ENCODE data around the gene RFX7. TPM values are rescaled to one million over a fixed set of nuclear protein-coding genes. Genes with fewer than 3 reads are reported as not detected.

The RFX7 gene
- total RNA-seq, 1 donor from 2014 or later = 57.2 TPM

DNA sequence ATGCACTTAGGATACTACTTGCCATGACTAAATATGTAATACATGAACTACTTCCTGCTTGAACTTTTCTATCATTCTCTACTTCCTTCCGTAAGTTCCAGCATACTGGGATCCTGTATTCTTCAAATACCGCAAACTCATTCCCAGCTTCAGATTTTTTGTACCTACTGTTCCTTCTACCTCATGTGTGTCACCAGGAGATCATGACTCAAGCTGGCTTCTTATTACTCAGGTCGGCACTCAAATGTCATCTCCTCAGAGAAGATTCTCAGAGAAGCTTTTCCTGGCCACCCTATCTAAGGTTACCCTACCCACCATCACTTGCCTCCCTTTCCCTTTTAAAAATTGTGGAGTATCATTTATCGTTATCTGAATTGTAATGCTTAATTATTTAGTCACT lies 66.7 kb downstream of the RFX7 start:
- peaks cover 17% of the 10 kb centered on the region for H3K36me3 Mint-ChIP-seq (ENCODE audit: low read depth)
- DNase-seq (ENCODE audit: low read depth, low spot score) = no peak
- H3K4me3 Mint-ChIP-seq = no peak overlapping the region
- no peak overlapping the region for H3K27ac Mint-ChIP-seq (ENCODE audit: unreplicated experiment)
- TF ChIP-seq, protein P1, sequence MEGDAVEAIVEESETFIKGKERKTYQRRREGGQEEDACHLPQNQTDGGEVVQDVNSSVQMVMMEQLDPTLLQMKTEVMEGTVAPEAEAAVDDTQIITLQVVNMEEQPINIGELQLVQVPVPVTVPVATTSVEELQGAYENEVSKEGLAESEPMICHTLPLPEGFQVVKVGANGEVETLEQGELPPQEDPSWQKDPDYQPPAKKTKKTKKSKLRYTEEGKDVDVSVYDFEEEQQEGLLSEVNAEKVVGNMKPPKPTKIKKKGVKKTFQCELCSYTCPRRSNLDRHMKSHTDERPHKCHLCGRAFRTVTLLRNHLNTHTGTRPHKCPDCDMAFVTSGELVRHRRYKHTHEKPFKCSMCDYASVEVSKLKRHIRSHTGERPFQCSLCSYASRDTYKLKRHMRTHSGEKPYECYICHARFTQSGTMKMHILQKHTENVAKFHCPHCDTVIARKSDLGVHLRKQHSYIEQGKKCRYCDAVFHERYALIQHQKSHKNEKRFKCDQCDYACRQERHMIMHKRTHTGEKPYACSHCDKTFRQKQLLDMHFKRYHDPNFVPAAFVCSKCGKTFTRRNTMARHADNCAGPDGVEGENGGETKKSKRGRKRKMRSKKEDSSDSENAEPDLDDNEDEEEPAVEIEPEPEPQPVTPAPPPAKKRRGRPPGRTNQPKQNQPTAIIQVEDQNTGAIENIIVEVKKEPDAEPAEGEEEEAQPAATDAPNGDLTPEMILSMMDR (conservative IDR thresholded peaks at IDR 0.05) = no peak
- H3K4me1 Mint-ChIP-seq = peaks cover 11% of the 10 kb centered on the region
- no peaks in the 10 kb centered on the region for H3K27me3 Mint-ChIP-seq (ENCODE audit: low read depth)
- H3K9me3 Mint-ChIP-seq = no peaks in the 10 kb centered on the region

DNA sequence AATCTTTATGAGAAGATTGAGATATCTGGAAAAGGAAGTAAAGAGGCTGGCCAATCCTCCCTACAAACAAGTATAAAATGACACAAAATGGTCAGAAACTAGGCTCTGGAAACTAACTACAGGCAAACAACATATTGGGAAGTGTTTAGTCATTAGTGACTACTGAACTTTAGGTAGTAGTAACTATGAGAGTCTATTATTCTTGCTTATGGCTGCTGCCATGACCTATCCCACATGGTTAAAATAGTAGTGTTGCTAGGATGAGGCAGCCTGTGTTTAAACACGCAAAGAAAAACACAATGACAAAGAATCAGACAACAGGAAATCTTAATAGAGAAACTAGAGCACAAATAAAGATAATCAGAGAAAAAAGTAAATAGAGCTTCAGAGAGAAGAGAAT lies 67.9 kb downstream of the RFX7 start:
- no peak overlapping the region for H3K4me3 Mint-ChIP-seq
- TF ChIP-seq, protein P1 (conservative IDR thresholded peaks at IDR 0.05) = no peak
- peaks cover 13% of the 10 kb centered on the region for H3K4me1 Mint-ChIP-seq
- DNase-seq (ENCODE audit: low read depth, low spot score) = no peak
- no peaks in the 10 kb centered on the region for H3K27me3 Mint-ChIP-seq (ENCODE audit: low read depth)
- peaks cover 7% of the 10 kb centered on the region for H3K9me3 Mint-ChIP-seq
- peaks cover 27% of the 10 kb centered on the region for H3K36me3 Mint-ChIP-seq (ENCODE audit: low read depth)
- peak overlapping the region; percentile 1 for H3K27ac Mint-ChIP-seq (ENCODE audit: unreplicated experiment)

DNA sequence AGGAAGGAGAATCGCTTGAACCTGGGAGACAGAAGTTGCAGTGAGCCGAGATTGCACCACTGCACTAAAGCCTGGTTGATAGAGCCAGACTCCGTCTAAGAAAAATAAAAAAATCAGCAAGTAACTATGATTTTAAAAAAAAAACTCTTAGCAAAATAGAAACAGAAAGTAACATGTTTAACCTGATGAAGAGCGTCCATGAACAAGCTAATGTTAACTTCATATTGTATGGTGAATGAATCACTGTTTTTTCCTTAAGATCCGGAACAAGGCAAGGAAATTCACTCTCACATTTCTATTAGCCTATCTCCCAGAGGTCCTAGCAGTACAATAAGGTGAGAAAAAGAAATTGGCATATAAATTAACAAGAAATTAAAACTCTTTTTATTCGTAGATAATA lies 69.0 kb downstream of the RFX7 start:
- Mint-ChIP-seq H3K4me3 (no peak overlapping the region), H3K27ac (ENCODE audit: unreplicated experiment) (no peak overlapping the region), H3K36me3 (ENCODE audit: low read depth) (peaks cover 29% of the 10 kb centered on the region), H3K27me3 (ENCODE audit: low read depth) (no peaks in the 10 kb centered on the region), H3K4me1 (peaks cover 23% of the 10 kb centered on the region), H3K9me3 (peaks cover 8% of the 10 kb centered on the region)
- DNase-seq (ENCODE audit: low read depth, low spot score) = no peak
- TF ChIP-seq, protein P1 (conservative IDR thresholded peaks at IDR 0.05) = no peak

DNA sequence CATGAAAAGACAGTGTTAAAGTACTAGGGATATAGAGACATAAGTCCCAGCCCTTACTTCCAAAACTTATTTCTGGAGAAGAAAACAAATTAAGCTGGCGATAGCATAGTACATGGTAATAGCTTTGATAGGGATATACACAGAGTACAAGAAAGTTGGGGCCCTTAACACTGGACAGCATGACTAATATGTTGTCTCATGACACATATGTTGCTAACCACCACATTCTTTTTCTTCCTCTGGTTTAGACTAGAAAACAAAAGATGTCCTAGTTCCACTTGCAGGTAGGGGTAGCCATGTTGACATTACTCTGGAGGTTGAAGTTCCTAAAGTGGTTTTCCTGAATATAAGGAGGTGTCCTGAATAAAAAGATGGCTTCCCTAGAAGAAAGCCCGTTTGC lies 75.3 kb downstream of the RFX7 start:
- no peak overlapping the region for H3K4me3 Mint-ChIP-seq
- no peak for DNase-seq (ENCODE audit: low read depth, low spot score)
- H3K27me3 Mint-ChIP-seq (ENCODE audit: low read depth) = no peaks in the 10 kb centered on the region
- H3K4me1 Mint-ChIP-seq = peaks cover 11% of the 10 kb centered on the region
- H3K36me3 Mint-ChIP-seq (ENCODE audit: low read depth) = peaks cover 23% of the 10 kb centered on the region
- H3K9me3 Mint-ChIP-seq = peaks cover 8% of the 10 kb centered on the region
- no peak overlapping the region for H3K27ac Mint-ChIP-seq (ENCODE audit: unreplicated experiment)
- TF ChIP-seq, protein P1 (conservative IDR thresholded peaks at IDR 0.05) = no peak

DNA sequence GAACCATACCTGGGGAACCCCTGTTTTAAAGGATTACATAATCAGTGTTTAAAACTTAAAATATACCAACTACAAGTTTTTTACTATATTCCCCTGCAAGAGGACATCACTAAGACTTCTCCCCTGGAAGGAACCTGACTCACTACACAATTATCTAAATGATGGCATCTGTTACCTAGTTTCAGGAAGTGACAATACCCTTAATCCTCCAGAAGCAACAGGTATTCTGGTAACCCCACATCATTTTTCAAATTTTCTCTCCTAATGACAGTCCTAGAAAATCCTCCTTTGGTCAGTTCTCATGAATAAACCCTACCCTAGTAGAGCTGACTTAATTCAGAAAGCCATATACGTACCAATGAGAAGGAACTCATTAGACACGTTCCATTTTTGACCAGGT lies 78.4 kb downstream of the RFX7 start:
- no peak overlapping the region for H3K4me3 Mint-ChIP-seq
- no peak overlapping the region for H3K27ac Mint-ChIP-seq (ENCODE audit: unreplicated experiment)
- H3K4me1 Mint-ChIP-seq = peaks cover 4% of the 10 kb centered on the region

More for the DNA sequence above, 78.4 kb downstream of the RFX7 start:
- no peaks in the 10 kb centered on the region for H3K36me3 Mint-ChIP-seq (ENCODE audit: low read depth)
- no peaks in the 10 kb centered on the region for H3K9me3 Mint-ChIP-seq
- H3K27me3 Mint-ChIP-seq (ENCODE audit: low read depth) = no peaks in the 10 kb centered on the region
- TF ChIP-seq, protein P1 (conservative IDR thresholded peaks at IDR 0.05) = no peak
- DNase-seq (ENCODE audit: low read depth, low spot score) = no peak
